ENCODE measurements around the gene CARD6.
"Not testable (repeated sequence)": the region's sequence is repeated elsewhere in the genome, so short reads cannot be mapped to it uniquely, and the experiment has no call there.

Gene CARD6

DNA sequence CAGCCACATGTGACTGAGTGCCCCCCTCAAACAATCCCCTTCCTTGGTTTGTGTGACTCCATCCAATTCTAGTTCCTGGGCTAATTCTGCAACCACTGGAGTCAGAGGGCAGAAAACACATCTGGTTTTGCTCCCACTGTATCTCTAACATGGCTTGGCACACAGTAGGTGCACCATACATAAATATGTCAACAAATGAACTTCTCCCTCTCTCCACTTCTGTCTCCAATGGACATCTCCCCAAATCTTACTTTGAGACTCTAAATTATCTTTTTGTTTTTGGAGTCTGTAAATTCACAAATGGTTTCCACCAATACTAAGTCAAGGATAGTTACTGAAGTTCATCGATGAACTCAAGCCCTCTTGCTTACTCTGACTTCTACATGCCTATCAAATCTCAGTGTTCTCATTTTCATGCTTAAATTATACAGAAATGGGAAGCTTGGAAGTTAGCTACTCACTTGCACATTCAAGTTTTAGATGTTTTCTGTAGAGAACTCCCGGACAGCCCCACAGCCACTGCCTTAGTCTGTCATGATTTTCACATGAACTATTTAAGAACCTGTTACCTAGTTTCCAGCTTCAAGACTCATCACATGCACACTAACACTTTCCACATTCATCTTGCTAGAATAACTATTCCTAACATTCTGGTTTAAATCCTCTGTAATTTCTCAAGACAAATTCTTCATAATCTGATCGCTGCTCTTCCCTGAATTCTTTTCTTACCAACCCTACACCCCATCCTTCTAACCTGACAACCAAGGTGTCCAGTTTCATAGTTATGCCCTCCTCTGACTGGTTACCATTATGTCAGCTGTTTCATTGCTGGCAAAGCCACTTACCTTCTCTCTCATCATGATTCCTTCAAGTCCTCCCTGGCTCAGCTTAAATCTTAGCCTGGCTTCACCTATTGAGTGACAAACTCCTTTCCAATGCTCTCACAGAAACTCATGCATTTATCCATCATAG is 12.2 kb upstream of the CARD6 start:
- no peak for DNase-seq (ENCODE audit: low spot score)

DNA sequence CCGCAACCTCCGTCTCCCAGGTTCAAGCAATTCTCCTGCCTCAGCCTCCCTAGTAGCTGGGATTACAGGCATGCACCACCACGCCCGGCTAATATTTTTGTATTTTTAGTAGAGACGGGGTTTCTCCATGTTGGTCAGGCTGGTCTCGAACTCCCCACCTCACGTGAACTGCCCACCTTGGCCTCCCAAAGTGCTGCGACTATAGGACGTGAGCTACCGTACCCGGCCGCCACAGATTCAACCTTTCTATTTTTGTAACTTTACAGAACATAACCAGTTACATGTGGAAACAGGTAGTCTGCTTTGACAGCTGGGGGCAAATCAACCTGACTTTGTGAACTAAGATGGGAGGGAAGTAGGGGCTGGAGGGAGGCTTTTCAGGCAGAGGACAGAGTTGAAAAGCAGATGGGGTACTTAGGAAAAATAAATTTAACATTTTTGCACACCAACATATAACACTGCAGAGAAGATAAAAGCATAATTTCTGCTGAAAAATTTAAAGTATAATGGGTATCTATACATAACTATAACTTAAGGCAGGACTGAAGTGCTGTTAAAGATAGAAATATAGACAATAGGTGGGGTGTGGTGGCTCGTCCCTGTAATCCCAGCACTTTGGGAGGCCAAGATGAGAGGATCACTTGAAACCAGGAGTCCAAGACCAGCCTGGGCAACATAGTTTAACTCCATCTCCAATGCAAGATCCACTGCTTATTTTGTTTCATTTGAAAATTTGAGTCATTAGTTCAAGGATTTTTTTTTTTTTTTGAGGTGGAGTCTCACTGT is 11.2 kb upstream of the CARD6 start:
- DNase-seq (ENCODE audit: low spot score), result no peak

DNA sequence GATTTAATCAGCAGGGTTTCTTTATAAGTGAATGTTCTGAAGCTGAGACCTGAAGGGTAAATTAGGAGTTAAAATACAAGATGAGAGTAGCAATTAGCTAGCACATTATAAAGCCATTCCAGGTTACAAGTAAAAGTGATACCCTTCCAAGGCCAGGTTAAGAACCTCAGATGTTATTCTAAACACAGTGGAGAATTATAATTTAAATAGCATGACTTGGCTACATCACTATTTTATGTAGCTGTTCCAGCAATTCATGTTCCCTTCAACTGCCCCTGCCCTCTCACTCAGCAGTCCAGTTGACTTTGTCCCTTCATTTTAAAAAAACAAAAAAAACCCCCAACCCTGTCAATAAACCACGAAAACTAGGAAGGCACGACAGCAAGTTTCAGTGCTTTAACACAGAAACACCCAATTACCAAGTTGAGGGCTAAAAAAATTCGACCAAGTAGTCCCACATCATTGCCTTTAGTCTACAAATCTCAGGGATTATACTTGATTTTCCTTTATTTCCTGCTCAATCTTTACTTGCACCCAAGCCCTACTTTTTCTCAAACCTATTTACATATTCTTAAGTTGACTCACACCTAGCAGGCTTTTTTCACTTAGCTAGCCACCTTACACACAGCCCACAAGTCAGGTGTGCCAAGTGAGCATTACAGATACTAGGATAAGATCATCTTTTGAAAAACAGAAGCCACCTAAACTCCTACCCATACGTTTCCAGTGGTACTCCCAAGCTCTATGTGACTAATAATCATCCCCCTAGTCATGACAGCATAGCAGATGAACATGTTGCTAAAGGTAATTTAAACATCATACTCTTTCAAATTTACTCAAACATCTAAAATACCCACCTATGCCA is 9.6 kb upstream of the CARD6 start:
- no peak for DNase-seq (ENCODE audit: low spot score)

DNA sequence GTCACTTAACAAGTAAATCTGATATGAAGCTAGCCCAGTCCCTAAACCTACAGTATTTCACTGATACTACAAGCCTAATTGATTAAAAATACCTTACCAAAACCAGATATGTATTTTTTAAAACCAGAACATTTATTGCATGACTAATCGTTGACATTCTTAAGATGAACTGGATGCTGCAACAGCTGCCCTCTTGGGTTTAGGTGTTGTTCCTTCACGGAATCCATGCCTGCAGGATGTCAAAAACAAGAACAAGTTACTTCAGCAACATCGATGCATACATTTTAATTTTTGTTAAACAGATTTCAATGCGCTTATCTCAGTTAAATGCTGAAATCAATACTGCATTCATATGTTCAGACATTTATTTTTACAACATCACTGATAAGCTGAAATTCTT is 8.8 kb upstream of the CARD6 start:
- no peak for DNase-seq (ENCODE audit: low spot score)

DNA sequence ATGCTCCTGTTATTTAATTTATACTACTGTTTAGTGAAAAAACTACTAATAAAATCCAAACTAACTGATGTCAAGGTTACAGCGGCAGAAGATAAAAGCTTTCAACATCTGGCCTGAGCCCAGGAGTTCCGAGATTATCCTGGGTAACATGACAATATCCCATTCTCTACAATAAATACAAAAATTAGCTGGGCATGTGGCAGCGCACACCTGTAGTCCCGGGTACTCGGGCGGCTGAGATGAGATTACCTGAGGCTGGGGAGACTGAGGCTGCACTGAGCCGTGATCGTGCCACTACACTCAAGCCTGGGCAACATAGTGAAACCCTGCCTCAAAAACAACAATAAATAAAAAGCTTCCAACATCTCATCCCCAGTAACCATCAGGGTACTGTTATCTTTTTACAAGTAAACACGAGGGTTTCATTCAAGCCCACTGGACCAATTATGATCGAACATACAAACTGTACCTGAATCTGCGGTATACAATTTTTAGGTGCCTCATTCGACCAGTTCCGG is 7.4 kb upstream of the CARD6 start:
- DNase-seq (ENCODE audit: low spot score), result no peak

DNA sequence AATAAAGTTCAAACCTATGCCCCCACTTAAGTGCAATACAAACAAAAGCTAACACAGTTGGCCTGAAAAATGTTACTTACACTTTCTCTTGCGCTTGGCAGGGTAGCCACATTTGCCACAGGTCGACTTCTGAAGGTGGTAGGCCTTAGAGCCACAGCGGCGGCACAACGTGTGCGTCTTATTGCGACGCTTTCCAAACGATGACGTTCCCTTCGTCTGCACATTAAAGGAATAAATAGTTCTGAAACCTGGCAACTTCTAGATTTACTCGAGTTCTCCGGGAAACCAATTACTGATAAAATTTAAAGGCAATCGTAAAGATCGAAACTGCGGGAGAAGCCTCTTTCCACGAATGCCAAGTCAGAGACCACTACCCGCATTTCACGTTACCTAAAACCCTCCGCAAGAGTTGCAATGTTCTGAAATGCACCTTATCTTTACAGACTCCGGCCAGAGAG is 6.7 kb upstream of the CARD6 start:
- DNase-seq (ENCODE audit: low spot score), result peak; percentile 10

DNA sequence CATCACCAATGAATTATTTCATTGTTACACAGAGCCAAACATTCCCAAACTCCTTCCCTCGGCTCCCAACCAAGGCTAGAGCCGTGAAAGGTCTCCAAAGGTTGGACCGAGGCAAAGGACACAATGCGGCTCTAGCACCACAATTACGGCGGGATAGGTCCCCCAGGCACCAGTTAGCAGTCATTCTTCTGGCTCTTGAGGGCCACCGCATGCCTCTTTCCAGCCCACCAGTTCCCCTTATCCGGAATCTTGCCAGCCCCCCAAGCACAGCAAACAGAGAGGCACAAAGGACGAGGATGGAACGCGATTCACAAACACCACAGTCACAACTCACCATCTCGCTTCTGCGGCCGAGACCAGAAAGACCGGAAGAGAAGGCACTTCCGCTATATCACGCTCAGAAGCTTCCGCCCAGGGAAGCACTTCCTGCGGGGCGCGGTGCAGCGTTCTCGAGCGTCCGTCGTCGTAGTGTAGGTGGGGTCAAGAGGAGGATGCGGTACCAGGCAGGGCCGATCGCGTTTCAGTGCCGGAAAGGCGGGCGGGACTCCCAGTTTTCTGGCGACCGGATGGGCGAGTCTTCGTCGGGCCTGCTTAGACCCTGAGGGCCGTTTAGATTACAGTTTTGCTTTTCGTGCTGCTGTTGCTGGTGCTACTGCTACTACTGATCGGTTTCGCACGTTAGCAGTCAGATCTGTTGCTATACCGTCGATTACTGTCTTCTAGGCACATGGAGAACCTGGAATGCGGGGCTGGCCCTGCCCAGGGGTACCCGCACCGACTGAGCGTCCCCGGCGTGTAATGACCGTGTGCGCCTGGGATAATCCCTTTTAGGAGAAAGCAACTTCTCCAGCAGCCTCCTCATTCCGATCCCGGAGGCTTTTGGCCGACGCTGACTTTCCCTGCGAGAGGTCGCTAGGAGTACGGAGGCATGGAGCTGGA is 6.0 kb upstream of the CARD6 start, which contains the start of gene RPL37:
RPL37 (minus strand) TSS at position 374 of the 939 bp plus-strand sequence; CDS start at position 337, 37 bp downstream.
- DNase-seq (ENCODE audit: low spot score), result peak; percentile 97

DNA sequence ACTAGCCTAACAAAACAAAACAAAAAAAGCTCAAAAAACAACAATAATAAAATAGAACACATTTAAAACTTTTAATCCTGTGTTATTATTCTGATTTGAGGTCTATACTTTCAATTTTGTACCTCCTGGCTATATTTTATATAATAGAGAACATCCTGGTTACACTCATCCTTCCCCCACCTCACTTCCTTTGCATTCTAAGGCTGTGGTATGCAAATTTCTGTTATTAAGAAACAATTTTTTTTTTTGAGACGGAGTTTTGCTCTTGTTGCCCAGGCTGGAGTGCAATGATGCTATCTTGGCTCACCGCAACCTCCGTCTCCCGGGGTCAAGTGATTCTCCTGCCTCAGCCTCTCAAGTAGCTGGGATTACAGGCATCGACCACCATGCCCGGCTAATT is 3.1 kb upstream of the CARD6 start:
- DNase-seq (ENCODE audit: low spot score), result no peak

DNA sequence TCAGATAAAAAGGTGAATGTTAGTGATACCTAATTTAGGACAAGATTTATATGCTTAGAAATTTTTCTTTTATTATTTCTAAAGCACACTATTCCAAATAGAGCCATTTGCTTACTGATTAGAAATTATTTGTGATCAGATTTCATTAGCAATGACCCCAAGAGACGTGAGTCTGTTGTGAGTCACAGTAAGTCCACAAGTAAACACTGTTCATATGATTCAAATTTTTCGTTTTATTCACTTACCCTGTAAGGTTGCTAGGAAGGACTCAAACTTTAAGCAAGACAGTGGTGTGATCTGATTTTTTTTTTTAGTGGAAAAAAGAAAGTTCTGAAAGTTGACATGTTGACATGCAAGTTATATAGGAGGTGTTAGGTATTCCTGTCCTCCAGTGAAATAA is 1.2 kb downstream of the CARD6 start:
- no peak for DNase-seq (ENCODE audit: low spot score)

DNA sequence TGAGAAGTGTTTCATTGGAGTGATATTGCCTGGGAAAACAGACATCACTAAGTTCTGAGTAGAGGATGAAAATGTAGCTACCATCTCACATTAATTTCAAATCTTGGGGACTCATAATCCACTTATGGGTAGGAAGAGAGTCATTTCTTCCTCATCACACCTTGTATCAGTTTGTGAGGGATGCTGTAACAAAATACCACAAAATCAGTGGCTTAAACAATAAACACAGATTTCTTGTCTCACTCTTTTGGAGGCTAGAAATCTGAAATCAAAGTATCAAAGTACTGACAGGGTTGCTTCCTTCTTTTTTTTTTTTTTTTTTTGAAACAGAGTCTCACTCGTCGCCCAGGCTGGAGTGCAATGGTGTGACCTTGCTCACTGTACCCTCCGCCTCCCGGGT is 3.4 kb downstream of the CARD6 start:
- DNase-seq (ENCODE audit: low spot score), result no peak

DNA sequence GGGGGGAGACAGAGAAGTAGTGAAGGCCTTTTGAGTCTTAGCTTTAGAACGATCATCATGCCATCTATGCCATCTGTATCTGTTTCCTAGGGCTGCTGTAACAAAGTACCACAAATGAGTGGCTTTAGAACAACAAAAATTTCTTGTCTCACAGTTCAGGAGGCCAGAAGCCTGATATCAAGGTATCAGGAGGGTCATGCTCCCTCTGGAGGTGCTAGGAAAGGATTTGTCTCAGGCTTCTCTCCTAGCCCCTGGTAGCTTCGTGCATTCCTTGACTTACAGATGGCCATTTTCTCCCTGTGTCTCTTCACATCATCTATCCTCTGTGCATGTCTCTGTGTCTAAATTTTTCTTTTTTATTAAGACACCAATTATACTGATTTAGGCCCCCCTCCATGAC is 5.2 kb downstream of the CARD6 start:
- DNase-seq (ENCODE audit: low spot score), result no peak

DNA sequence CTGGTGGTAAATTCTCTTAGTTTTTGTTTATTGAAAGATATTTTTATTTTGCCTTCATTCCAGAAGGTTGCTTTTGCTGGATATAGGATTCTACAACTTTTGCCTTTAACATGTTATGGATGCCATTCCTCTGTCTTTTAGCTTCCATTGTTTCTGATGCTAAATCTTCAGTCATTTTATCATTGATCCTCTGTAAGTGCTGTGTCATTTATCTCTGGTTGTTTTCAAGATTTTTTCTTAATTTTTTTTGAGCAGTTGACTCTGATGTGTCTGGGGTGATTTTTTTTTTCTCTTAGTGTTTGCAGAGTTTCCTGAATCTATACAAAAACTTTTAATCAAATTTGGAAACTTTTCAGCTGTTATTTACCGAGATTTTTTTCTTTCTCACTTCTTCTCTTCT is 6.4 kb downstream of the CARD6 start:
- no peak for DNase-seq (ENCODE audit: low spot score)

DNA sequence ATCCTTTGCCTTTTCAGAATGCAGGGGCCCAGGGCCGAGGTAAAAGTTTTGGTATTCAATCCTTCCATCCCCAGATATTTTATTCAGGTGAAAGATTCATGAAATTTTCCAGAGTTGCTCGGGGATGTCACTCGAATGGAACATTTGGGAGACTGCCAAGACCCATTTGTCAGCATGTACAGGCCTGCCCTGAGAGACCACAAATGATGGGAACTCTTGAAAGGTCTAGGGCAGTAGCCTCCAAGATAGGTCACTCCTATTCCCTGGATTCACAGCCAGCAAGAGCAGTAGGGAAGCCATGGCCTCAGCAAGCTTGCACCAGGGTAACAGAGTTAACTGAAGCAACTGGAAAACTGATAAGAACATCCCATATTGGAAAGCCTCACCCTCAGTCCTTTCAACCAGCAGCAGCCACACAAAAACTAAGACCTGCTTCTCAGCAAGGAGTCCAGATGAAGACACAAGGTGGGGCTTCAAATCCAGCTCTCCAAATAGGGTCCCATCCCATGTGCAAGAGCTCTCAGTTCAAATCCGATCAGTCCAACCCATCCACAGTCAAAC is 12.5 kb downstream of the CARD6 start:
- no peak for DNase-seq (ENCODE audit: low spot score)

DNA sequence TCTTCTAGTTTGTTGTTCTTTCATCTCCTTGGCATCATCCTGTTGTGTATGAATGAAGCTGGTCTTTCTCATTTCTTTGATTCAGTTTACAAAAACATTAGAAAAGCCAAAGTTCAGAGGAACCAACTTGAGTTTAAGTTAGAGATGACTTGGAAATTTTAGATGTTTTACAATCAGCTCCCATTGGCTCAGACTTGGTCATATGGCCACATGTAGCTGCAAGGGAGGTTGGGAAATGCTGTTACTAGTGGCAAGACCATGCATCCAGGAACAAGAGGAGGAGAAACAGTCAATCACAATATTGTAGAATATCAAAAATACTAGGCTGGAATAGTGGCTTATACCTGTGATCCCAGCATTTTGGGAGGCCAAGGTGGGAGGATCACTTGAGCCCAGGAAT is 19.5 kb downstream of the CARD6 start:
- no peak for DNase-seq (ENCODE audit: low spot score)

DNA sequence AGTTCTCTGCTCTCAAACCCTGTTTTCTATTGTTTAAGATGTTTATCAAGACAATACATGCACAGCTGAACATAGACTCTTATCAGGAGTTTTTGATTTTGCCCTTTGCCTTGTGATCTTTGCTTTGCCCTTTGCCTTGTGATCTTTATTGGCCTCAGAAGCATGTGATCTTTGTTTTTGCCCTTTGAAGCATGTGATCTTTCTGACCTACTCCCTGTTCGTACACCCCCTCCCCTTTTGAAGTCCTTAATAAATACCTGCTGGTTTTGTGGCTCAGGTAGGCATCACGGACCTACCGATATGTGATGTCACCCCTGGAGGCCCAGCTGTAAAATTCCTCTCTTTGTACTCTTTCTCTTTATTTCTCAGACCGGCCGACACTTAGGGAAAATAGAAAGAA is 23.8 kb downstream of the CARD6 start:
- not testable (repeated sequence) for DNase-seq (ENCODE audit: low spot score)

DNA sequence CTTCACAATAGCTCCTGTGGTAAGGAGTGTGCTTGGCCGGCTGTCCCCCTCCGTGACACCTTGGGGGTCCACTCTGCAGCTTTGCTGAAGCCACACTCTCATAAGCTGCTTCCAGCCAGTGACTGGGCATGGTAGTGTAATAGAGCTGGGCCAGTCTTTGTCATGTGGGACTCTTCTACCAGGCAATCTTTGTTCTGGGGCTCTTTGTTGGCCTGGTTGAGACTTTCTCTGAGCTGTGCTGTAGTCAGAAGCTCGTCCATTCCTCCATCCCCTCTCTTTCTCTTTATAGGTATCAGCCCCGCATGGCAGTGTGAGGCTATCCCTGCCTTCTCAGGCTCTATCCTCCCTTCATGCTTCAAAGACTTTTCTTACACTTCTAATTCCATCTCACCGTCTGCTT is 25.7 kb downstream of the CARD6 start:
- no peak for DNase-seq (ENCODE audit: low spot score)

DNA sequence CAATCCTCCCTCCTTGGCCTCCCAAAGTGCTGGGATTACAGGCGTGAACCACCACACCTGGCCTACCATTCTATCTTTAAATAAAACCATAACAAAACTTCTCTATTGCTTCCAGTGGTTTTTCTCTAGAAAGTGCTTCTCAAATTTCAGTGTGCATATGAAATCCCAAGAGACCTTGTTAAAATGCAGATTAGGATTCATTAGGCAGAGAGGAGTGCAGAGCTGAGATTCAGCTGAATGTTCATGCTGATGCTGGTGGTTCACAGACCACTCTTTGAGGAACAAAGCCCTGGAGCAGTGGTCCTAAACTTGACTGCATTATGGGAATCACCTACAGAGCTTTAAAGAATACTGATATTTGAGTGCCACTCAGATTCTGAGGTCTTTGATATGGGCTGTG is 28.2 kb downstream of the CARD6 start:
- no peak for DNase-seq (ENCODE audit: low spot score)

DNA sequence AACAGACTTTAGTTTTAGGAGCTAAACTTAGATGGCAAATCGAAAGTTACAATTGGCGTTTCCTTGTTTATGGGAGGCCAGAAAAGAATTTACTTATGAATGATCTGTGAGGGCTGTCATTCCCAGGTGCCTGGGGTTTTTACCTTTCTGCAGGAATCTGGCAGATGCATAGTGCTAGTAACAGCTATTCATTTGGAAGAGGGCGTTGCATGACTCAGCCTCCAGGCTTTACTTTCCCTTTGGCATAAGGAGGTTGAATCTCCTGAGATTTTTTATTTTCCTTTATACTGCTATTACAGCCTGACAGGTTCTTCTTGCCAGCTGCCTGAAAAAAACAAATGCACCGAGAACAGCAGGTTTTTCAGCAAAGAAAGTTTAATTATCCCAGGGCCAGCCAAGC is 30.0 kb downstream of the CARD6 start:
- DNase-seq (ENCODE audit: low spot score), result no peak

DNA sequence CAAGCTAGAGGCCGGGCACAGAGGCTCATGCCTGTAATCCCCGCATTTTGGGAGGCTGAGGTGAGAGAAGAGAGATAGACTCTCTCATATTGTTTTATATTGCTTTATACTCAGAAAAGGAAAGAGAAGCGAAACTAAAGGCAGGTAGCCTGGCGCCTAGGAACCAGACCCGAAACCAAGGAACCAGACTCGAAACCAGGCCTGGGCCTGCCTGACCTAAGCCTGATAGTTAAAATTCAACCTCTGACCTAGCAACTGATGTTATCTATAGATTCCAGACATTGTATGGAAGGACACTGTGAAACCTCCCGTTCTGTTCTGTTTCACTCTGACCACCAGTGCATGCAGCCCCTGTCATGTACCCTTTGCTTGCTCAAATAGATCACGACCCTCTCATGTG is 31.1 kb downstream of the CARD6 start:
- not testable (repeated sequence) for DNase-seq (ENCODE audit: low spot score)

DNA sequence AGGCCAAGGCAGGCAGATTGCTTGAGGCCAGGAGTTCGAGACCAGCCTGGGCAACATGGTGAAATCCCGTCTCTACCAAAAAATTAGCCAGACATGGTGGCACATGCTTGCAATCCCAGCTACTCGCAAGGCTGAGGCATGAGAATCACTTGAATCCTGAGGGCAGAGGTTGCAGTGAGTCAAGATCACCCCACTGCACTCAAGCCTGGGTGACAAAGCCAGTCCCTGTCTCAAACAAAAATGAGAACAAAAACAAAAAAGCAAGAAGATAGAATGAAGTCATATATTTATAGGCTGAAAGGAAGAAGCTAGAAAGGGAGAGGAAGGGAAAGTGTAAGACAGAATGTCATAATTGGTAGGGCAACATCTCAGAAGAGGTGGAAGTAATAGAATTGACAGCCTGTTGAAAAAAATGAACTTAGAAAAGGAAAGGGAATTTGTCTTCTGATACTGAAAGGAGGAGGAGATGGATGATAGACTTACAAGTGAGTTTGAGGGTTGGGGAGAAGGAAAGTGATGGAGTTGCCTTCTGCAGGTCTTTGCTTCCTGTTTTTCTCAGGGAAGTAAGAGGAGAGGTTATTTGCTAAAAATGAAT is 32.2 kb downstream of the CARD6 start:
- no peak for DNase-seq (ENCODE audit: low spot score)
